Measurements from ENCODE around the gene CXCL13.
"Not testable (repeated sequence)": the region's sequence is repeated elsewhere in the genome, so short reads cannot be mapped to it uniquely, and the experiment has no call there.

Gene CXCL13, protein sequence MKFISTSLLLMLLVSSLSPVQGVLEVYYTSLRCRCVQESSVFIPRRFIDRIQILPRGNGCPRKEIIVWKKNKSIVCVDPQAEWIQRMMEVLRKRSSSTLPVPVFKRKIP

DNA sequence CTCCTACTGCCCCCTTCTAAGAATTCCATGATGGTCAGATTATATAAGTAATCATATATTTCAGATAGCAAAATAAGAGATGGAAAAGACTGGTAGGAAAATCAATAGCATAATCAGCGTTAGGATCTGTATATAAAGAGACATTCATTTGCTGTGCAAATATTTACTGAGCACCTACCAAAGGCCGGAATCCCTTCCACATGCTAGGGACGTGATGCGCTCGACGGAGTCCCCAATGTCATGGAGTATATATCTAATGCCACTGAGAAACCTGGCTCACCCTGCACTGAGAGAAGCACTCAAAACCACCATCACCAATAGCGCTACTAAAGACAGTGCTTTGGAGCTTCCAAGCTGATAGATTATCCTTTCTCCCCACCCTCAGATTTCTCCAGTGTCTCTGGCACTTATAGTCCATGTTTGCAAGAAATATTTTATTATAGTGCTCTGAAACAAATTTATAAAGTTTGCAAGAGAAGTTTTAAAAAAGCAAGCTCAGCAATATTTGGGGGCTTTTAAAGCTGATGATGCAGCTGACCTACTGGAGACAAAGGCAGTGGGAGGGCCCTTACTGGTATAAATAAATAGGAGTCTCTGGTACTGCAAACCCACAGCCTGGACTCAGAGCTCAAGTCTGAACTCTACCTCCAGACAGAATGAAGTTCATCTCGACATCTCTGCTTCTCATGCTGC is at the start of gene CXCL13:
TSS of gene CXCL13 (plus strand) at position 611 of the 693 bp plus-strand sequence. CDS start at position 657, 46 bp downstream.
- CTCF ChIA-PET = interaction anchor here (1.2 to 12.1 kb wide), 6 partner anchors 8 to 365 kb away, joined by 3 to 275 read pairs (median 4); no protein-coding TSS in a partner anchor
- POLR2A ChIA-PET = no interaction called here
- H3K4me3 ChIP-seq (ENCODE audit: low read depth, low read length) = no peak within 1 kb of the TSS
- no peak for DNase-seq (ENCODE audit: low read depth, low spot score)
- TF ChIP-seq, protein P1, sequence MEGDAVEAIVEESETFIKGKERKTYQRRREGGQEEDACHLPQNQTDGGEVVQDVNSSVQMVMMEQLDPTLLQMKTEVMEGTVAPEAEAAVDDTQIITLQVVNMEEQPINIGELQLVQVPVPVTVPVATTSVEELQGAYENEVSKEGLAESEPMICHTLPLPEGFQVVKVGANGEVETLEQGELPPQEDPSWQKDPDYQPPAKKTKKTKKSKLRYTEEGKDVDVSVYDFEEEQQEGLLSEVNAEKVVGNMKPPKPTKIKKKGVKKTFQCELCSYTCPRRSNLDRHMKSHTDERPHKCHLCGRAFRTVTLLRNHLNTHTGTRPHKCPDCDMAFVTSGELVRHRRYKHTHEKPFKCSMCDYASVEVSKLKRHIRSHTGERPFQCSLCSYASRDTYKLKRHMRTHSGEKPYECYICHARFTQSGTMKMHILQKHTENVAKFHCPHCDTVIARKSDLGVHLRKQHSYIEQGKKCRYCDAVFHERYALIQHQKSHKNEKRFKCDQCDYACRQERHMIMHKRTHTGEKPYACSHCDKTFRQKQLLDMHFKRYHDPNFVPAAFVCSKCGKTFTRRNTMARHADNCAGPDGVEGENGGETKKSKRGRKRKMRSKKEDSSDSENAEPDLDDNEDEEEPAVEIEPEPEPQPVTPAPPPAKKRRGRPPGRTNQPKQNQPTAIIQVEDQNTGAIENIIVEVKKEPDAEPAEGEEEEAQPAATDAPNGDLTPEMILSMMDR (IDR thresholded peaks at IDR 0.05; ENCODE audit: insufficient read depth, low read length, missing control alignments) = no peak

GRCh38 chr4:77560170-77560569 is 45.5 kb upstream of the CXCL13 start:
- DNase-seq (ENCODE audit: low read depth, low spot score) = no peak
- TF ChIP-seq, protein P1 (IDR thresholded peaks at IDR 0.05; ENCODE audit: insufficient read depth, low read length, missing control alignments) = no peak
- ChIA-PET POLR2A (no interaction called here), CTCF (interaction anchor here (1.6 kb wide), 1 partner anchor 19 kb away, joined by 4 read pairs; no protein-coding TSS in a partner anchor)
- H3K4me3 ChIP-seq (ENCODE audit: low read depth, low read length) = no peak overlapping the region

DNA sequence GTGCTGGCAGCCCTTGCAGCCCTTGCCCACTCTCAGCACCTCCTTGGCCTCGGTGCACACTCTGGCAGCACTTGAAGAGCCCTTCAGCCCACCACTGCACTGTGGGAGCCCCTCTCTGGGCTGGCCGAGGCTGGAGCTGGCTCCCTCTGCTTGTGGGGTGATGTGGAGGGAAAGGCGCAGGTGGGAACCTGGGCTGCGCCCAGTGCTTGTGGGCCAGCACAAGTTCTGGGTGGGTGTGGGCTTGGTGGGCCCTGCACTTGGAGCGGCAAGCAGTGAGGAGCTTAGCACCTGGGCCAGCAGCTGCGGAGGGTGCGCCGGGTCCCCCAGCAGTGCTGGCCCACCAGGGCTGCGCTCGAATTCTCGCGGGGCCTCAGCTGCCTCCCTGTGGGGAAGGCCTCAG is 43.9 kb upstream of the CXCL13 start:
- DNase-seq (ENCODE audit: low read depth, low spot score); CTCF ChIA-PET; POLR2A ChIA-PET; H3K4me3 ChIP-seq (ENCODE audit: low read depth, low read length): not testable (repeated sequence)

GRCh38 chr4:77564231-77564630 is 41.4 kb upstream of the CXCL13 start:
- TF ChIP-seq, protein P1 (IDR thresholded peaks at IDR 0.05; ENCODE audit: insufficient read depth, low read length, missing control alignments) = no peak
- H3K4me3 ChIP-seq (ENCODE audit: low read depth, low read length) = no peak overlapping the region
- ChIA-PET POLR2A (no interaction called here), CTCF (interaction anchor here (0.6 kb wide), 1 partner anchor 35 kb away, joined by 3 read pairs; no protein-coding TSS in a partner anchor)
- no peak for DNase-seq (ENCODE audit: low read depth, low spot score)

DNA sequence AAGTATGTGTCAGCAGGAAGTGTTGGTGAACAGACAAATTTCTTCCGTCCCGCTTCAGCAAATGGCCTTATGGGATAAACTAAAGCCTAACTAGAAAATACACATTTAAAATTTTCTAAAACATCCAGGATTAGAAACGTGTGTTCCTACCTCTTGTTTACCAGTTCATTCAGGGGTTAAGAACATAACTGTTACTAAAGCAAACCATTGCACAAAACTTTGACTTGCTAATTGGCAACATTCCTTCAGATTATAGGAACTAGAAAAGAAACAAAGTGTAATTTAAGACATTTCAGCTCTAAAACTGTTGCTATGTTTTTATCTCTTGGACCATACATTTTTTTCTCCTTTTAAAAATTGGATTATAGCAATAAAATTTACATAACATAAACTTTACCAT is 39.5 kb upstream of the CXCL13 start:
- TF ChIP-seq, protein P1 (IDR thresholded peaks at IDR 0.05; ENCODE audit: insufficient read depth, low read length, missing control alignments) = no peak
- no peak for DNase-seq (ENCODE audit: low read depth, low spot score)
- ChIA-PET POLR2A (no interaction called here), CTCF (no interaction called here)
- no peak overlapping the region for H3K4me3 ChIP-seq (ENCODE audit: low read depth, low read length)

DNA sequence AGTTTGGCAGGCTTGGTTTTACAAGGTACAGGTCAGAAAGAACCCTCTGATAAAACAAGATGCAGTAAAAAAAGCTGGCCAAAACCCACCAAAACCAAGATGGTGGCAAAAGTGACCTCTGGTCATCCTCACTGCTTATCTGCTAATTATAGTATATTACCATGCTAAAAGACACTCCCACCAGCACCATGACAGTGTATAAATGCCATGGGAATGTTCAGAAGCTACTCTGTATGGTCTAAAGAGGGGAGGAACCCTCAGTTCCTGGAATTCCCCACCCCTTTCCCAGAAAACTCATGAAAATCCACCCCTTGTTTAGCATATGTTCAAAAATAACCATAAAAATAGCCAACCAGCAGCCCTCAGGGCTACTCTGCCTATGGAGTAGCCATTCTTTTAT is 38.1 kb upstream of the CXCL13 start:
- TF ChIP-seq, protein P1 (IDR thresholded peaks at IDR 0.05; ENCODE audit: insufficient read depth, low read length, missing control alignments) = no peak
- CTCF ChIA-PET = no interaction called here
- no peak for DNase-seq (ENCODE audit: low read depth, low spot score)
- POLR2A ChIA-PET = no interaction called here
- no peak overlapping the region for H3K4me3 ChIP-seq (ENCODE audit: low read depth, low read length)

DNA sequence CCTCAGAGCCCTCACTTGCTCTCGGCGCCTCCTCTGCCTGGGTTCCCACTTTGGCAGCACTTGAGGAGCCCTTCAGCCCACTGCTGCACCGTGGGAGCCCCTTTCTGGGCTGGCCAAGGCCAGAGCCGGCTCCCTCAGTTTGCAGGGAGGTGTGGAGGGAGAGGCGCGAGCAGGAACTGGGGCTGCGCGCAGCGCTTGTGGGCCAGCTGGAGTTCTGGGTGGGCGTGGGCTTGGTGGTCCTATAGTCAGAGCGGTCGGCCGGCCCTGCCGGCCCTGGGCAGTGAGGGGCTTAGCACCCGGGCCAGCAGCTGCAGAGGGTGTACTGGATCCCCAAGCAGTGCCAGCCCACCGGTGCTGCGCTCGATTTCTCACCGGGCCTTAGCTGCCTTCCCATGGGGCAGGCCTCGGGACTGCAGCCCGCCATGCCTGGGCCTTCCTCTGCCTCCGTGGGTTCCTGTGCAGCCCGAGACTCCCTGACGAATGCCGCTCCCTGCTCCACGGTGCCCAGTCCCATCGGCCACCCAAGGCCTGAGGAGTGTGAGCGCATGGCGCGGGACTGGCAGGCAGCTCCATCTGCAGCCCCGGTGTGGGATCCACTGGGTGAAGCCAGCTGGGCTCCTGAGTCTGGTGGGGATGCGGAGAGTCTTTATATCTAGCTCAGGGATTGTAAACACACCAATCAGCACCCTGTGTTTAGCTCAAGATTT is 35.0 kb upstream of the CXCL13 start:
- CTCF ChIA-PET; POLR2A ChIA-PET; H3K4me3 ChIP-seq (ENCODE audit: low read depth, low read length); DNase-seq (ENCODE audit: low read depth, low spot score): not testable (repeated sequence)
